GM21447 (cell line): ENCODE results near the gene C1QA.

ENCODE experiments used
- ATAC-seq: cut with Tn5 transposase; IDR thresholded peaks from one replicate; pipeline ENCODE4 v1.9.1; 2021; ENCODE audit not compliant: unreplicated experiment

C1QA gene

DNA sequence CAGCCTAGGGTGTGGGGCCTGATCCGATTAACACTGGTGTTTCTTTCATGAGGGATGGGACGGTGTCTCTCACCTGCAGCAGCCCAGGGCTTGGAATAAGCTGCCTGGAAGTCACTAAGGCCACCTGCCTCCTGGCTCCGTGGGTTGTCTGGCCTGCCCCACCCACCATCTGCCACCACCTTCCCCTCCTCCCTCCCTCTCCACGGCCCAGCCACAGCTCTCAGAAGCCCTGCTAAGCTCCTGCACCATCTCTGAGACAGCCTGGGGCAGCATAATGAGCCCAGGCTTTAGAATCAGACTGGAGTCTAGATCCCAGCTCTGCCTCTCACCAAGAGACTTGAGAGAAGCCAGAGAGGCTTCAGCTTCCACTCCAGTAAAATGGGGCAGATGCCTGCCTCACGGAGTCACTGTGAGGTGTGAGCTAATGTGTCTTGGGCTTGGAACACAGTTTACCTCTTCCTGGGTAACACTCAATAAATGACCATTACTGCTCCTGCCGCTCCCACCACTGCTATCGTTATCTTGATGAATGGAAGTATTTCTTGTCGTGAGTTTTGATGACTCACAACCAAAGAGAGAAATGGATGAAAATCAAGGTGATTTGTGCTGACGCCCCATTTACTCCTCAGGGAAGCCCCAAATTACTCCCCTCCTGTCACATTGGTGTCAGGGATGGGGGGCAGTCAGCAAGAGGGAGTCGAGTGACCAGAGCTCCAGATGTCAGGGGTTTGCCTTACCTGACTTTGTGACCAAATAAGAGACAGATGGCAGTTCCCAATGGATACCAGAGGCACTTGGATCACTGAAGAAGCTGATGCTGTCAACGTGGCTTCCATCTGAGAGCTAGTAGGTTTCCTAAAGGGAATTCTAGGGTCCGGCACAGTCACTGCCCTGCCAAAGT is 23.5 kb upstream of the C1QA start:
- ATAC-seq = no peak

DNA sequence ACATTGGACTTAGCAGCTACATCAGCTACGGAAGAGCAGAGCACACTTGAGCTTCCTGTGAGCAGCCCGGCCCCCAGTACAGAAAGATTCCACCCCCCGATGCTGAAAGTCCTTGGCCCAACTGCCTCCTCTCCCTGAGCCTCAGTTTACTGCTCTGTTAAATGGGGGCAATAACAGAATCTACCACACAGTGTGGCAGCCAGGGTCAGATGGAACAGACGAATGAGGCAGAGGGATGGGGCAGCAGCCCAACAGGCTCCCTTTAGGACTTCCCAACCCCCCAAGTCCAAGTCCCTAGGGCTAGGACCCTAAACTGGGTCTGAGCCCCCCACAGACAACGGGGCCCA is 22.9 kb upstream of the C1QA start:
- ATAC-seq = no peak

DNA sequence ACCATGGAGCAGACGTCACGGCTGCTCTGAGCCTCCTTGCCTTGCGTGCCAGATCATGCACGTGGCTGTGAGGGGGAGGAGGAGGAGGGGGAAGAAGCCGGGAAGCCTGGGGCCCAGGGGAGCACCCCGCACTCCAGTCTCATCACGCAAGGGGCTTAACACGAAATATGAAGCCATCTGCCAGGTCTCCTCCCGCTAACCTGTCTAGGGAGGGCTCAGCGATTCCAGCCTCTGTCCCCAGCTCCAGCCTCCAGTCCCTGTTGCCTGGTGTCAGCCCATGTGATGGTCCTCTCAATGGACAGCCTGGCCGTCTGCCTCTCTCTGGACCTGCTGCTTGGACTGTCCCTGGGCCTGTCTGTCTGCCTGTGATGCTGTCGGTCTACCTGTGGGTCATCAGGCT is 22.5 kb upstream of the C1QA start:
- ATAC-seq = no peak

DNA sequence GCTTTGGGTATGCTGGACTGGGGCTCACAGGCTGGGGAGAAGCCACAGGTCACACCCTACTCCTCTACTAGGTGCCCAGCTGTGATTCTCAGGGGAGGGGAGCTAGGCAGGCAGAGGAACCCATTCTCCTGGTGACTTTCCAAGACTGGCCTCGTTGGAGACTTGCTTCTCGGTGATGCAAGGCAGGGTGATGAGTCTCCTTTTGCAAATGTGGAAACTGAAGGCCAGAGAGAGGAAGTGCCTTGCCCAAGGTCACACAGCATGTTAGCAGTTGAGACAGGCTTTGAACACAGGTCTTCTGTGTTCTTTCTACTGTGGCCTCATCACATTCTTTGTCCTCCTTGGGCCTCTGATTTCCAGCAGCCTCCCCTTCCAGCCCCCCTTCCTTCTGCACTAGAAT is 20.5 kb upstream of the C1QA start:
- ATAC-seq = no peak

DNA sequence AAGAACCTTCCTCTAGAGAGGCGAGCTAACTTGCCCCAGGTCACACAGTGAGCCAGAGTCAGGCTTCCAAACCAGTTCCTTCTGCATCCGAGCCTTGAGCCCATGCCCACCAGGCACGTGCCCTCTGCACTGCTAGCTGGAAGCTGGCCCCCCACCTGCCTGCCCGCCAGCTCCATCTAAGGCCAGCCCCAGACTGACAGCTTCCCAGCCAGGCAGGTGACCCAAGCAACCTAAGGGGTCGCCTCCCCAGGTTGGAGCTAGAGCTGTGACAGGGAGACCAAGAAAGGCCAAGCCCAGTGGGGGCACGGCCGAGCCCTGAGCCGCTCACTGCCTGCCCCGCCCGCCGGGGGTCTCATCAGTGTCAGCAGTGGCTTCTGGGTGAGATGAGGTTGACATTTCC is 19.9 kb upstream of the C1QA start:
- no peak for ATAC-seq

DNA sequence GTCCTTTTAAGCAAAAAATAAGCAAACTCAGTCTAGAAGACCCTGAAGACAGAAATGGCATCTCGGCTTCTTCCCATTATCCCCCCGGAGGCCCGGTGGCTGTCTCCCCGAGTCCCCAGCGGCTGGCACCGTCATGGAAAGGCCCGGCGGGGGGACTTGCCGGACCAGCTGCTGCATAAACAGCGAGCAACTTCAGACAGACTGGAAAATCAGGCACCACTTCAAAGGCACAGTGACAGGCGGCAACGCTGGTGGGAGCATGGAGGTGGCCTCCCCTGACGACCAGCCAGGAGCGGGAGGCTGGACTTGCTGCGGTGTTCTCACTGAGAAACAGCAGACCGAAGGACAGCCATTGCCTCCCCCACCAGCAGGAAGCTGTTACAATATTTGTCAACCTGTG is 18.4 kb upstream of the C1QA start:
- no peak for ATAC-seq

DNA sequence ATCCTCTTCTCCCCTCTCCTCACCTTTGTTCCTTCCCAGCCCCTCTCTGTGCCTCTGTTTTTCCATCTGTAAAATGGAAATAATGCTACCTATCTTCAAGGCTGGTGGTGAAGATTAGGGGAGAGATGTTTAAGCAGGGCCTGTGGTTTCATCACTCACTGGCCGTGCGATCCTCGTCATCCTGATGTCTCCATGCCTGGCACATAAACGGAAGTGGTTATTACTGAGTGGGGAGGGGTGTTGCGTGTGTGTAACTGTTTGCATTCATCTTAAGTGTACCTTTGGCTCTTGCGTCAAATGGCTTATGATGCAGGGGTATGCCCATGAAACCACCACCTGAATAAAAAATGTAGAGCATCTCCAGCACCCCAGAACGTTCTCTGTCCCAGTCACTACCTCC is 17.2 kb upstream of the C1QA start:
- no peak for ATAC-seq

DNA sequence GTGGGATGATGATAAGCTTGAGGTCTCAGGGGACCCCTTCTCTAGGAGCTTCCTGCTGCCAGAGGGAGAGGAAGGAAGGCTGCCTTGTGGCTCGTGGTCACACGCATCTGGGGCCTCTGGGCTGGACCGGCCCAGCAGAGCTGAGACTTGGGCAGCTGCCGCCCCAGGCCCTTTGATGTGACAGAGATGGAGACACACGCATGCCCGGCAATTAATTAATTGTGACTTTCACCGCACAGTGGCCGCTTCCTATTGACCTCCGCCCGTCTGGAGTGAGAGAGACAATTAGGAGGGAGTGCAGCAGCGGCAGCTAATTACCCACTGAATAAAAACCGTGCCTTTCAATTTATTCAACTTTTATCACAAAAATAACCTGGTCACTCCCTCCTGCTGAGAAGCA is 16.6 kb upstream of the C1QA start:
- ATAC-seq = no peak

DNA sequence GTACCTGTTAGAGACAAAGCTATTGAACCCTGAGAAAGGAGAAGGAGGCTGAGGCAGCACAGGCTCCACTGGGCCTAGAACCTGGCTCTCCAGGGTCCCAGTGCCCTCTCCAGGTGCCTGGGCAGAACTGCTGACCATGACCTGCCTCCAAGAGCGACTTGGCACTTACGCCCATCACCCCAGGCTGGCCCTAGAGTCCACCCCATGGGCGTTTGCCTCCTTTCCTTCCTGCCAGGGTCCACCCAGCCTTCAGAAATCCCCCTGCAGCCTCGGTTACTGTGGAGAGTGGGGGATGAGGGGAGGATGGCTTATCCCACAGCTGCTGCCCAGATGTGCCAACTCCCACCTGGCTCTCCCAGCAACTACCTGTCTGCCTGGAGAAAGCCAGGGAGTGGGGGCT is 14.7 kb upstream of the C1QA start:
- ATAC-seq = no peak

DNA sequence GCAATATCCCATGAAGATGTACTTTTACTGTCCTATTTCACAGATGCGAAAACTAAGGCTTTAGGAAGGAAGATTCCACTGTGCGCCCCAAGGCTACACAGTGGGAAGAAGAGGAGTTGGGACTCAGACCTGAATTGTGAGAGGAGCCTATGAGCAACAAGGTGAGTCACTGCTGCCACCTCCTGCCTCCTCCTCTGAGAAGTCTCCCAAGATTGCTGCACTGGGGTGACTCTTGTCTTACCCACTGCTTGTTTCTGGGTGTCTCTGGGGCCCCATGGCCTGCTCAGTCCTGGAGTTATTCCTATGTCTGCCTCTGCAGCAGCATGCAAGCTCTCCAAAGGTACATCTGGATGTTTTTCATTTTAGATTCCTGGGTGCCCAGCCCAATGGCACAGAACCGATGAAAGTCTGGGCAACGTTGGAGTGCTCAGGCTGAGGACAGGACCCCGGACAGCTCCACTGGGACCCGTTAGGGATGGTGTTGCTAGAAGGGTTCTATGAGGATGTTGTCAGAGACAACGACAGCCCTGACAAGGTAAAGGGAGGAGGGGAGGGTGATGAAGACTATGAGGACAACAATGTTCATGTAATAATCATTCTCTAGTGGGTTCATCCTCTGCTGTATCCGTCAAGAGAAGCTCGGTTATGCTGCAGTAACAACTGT is 11.0 kb upstream of the C1QA start:
- ATAC-seq = no peak

DNA sequence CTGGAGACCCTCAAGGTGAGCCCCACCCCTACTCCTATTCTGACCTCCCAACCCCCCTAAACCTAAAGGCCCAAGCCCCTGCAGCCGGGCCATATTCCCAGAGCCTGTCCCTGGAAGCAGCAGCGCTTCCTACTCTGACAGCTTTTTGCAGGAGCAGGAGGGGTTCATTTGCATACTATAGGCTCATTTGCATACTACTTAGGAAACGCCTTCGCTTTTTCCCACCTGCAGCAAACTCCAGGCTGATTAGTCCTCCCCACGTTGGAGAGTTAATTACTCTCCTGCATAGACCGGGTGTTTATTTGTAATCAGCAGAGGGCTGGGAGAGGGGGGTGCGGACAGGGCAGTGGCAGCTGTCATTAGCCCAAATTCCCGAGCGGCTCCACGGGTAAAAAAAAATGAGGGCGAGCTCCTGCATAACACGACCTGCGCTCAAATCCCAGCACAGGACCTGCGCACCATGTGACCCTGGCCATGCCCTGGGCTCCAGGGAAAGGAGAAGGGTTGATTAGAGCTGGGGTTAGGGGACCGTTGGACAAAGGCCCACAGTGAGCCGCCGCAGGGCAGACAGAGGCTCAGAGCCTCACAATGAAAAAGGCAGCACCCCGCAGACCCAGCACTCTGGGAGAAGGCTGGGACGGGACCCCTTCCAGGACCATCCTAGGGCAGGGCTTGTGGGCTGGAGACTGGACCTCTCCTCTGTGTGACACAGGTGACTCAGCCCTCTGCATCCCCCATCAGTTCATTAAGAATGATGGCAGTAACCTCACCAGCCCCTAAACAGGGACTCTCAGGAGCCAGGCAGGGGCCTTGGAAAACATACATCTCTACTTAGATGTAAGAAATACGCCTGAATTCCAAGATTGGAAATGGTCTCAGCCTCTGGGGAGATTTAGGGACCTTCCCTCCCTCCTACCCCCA is 9.9 kb upstream of the C1QA start:
- ATAC-seq = no peak

DNA sequence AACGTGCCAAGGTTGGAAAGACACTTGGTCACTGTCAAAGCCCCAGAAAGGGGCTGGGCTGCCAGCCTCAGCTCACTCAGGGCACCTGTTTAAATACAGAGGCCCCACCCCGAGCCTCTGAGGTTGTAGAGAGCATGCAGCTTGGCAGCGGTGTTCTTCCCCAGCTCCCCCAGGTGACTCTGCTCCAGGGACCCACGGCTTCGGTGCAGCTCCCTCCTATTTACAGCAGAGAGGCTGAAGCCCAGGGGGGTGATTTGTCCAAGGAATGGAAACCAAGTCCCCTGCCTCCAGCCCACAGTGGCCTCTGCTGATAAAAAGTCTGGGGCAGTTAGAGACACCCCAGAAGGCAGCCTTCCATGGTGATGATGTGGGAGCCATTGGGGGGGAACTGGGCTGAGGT is 9.1 kb upstream of the C1QA start:
- ATAC-seq = no peak

DNA sequence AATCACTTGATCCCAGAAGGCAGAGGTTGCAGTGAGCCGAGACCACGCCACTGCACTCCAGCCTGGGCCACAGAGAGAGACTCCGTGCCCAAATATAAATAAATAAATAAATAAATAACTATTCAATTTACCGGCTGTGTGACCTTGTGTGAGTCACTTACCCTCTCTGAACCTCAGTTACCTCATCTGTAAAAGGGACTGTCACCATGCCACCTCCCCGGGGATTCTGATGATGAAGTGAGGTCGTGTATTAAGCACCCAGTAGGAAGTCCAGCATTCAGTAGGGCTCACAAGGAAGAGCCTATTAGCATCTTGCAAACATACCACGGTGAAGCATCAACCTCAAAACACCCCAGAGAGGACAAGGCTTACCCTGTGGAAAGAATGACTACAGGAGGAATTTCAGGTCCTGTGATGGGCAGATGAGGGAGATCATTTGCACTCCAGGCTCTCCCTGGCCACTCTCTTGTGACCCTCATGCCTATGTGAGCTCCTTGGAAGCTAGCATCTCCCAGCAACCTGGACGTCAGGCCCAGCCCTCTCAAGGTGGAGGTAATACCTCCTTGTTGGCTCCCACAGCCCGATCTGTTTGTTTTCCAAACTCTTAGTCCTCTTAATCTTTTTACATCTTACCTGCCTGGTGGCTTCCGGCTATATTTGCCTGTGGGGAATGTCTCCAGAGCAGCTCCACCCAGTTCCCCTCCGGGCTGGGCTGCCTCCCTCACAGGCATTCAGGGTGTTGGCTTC is 7.6 kb upstream of the C1QA start:
- no peak for ATAC-seq

DNA sequence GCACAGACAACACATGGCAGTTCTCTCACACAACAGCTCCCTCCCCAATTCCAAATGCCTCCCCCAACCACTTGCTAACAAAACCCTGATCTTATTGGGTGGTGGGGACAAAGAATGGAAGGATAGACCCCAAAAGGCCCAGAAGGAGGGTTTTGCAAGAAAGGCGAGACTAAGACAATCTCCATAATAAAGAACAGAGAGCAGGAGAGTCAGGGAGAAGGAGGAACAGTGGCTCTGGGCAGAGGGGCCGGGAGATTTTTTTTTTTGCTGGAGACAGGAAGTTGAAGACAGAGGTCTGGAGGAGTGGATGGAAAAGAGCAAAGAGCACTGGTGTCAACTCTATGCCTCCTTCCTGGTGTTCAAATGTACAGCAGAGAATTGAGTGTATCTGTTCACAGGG is 6.5 kb upstream of the C1QA start:
- ATAC-seq = no peak

DNA sequence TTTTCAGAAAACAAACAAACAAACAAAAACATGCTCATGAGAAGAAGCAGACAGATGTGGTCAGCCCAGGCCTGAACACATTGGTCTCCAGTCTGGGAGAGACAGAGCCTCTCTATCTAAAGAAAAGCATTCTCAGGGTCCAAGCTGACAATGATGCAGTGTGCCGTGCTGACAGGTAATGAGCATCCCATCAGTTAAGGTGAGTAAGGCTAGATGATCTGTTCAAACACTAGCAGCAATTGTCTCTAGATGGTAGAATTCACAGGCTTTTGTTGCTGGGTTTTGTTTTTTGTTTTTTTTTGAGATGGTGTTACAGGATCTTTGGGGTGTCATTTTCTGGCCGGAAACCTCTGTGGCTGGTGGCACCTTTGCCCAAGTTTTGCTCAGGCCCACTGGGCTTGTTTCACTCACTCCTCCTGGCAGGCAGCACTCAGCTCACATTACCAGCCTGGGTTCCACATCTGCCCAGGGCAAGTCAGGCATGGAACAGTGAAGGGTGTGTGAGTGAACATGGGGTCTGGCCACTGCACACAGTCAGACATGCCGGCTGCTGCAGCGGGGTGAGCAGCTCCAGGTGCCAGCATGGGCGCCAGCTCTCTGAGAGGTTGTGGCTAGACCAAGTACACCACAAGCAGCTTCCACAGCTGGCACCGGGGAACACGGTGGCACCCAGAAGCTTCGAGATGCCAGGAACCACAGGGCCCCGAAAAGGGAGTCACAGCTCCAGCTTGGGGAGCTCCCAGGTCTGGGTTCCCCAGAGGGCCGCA is 2.5 kb upstream of the C1QA start:
- no peak for ATAC-seq

DNA sequence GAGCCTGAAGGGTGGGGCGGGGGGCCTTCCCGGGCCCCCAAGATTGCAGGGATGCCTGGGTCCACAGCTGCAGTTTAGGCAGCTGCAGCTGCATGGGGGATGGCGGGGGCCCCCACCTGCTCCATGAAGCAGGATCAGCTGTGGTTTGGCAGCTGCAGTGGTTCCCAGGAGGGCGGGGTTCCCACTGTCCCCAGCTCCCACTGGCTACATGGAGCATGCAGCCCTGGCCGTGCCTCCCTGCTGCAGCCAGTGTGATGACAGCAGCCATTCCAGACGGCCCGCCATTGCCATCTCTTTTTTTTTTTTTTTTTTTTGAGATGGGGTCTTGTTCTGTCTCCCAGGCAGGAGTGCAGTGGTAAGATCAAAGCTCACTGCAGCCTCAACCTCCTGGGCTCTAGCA is 992 bp upstream of the C1QA start:
- ATAC-seq = no peak

DNA sequence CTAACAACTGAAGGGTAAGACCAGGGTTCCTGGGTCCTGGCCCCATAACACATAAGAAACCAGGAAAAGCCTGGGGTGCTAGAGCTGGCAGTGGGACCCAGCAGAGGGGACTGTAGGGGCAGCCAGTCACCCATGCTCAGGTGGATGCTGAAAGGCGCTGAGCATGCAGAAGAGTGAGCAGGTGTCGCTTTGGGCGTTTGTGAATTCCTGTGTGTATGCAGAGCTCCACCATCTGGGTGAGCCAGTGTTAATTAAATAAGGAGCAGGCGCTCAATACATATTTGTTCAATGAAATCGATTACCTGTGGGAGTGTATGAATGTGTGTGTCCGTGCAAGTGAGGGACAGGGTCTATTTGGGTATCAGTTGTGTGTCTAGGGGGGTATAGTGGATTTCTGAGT is 499 bp downstream of the C1QA start:
- ATAC-seq = no peak

DNA sequence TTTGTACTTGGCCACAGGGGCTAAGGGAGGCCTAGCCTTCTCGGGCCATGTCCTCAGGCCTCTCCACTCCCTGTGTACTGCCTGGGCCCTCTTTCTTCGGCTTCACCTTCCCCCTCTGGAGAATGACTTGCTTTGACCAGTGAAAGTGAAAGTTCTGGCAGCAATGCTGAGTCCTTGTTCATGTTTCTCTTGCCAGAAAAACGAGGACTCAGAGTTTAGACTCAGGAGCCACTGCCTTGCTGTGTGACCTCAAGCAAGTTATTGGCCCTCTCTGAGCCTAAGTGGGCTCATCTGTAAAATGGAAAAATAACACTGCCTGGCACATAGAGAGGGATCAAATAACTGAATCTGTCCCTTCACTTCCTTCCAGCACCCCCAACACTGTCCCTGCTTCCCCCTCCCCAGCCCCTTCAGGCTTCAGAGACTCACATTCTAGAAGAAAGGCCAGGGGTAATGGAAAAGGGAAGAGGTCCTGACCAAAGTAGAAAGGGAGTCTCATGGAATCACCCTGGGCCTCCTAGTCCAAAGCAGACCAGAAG is 1.5 kb downstream of the C1QA start:
- no peak for ATAC-seq

DNA sequence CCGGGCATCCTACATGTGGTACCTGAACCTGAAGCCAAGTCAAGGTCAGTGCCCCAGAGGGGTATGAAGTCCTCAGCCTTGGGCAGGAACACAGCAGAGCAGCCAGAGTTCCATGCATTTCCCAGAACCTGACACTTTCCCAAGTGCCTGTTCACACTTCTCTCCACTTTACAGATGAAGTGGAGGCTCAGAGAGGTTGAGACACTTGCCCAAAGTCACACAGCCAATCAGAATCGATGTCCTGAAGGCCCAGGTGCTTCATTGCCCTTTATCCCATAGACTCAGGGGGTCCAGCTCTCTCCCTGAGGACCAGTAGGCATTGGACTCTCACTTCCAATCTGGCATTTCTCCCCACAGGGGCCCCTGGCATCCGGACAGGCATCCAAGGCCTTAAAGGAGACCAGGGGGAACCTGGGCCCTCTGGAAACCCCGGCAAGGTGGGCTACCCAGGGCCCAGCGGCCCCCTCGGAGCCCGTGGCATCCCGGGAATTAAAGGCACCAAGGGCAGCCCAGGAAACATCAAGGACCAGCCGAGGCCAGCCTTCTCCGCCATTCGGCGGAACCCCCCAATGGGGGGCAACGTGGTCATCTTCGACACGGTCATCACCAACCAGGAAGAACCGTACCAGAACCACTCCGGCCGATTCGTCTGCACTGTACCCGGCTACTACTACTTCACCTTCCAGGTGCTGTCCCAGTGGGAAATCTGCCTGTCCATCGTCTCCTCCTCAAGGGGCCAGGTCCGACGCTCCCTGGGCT is 2.2 kb downstream of the C1QA start:
- no peak for ATAC-seq
